Mononuclear cell (primary cell): ENCODE results near the gene CYTH1. TPM values are rescaled to one million over a fixed set of nuclear protein-coding genes. Genes with fewer than 3 reads are reported as not detected.
"Not testable (repeated sequence)": the region's sequence is repeated elsewhere in the genome, so short reads cannot be mapped to it uniquely, and the experiment has no call there.

Source experiments
- H3K27me3 ChIP-seq: 2 replicates; pipeline ENCODE4 v1.6.0; 2011; ENCODE audit warnings: low read length, control low read depth; ENCODE audit not compliant: insufficient read depth
- H3K4me1 ChIP-seq: 2 replicates; pipeline ENCODE4 v1.5.1; 2011; ENCODE audit warnings: mild to moderate bottlenecking, low read length, control low read depth; ENCODE audit not compliant: insufficient read depth
- H3K4me3 ChIP-seq: 2 replicates; pipeline ENCODE4 v1.5.1; 2011; ENCODE audit warnings: mild to moderate bottlenecking, low read length, moderate library complexity
- H3K9me3 ChIP-seq: 2 replicates; pipeline ENCODE4 v1.5.1; 2011; ENCODE audit warnings: low read depth, mild to moderate bottlenecking, control low read depth, low read length
- total RNA-seq: library from RNA; depleted of rRNA; stranded (reverse); fragments of >200 nt; gene quantifications from one replicate; pipeline ENCODE4 v1.2.3, GENCODE V29; 2012

CYTH1 gene
- total RNA-seq, 1 donor = 273 TPM

DNA sequence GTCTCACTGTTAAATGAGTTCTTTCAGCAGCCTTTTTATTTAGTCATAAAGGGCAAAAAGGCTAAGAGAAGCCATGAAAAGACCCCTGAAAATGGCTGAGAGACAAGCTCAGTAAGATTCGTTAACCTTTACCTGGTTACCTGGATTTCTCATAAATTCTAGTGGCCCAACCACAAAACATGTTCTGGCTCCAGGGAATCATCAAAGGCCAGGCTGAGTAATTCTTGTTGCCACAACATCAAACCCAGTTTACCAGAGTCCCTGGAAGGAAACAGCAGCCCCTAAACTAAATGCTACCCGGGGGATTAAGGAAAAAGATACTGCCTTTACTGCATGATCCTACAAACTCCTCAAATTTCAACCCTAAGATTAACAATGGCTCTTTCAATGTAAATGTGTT lies 15.8 kb downstream of the CYTH1 start:
- Histone ChIP-seq H3K9me3 (no peaks in the 10 kb centered on the region), H3K4me3 (no peak overlapping the region), H3K27me3 (no peaks in the 10 kb centered on the region), H3K4me1 (peaks cover 98% of the 10 kb centered on the region)

DNA sequence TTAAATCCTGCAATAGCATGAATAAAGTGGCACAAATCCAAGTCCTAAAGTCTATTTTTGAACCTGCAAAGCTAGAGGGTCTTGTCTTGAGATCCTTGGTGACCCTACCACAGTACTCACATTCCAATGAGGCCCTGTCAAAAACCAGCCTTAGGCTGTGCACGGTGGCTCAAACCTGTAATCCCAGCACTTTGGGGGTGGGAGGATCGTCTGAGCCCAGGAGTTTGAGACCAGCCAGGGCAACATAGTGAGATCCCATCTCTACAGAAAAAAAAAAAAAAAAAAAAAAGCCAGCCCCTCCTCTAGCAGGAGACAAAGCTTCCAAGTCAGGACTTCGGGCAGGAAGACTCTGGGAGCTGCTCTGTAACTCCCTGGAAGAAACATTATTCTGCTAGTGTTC lies 16.3 kb downstream of the CYTH1 start:
- Histone ChIP-seq H3K27me3 (no peaks in the 10 kb centered on the region), H3K9me3 (no peaks in the 10 kb centered on the region), H3K4me3 (no peak overlapping the region), H3K4me1 (peaks cover 98% of the 10 kb centered on the region)

DNA sequence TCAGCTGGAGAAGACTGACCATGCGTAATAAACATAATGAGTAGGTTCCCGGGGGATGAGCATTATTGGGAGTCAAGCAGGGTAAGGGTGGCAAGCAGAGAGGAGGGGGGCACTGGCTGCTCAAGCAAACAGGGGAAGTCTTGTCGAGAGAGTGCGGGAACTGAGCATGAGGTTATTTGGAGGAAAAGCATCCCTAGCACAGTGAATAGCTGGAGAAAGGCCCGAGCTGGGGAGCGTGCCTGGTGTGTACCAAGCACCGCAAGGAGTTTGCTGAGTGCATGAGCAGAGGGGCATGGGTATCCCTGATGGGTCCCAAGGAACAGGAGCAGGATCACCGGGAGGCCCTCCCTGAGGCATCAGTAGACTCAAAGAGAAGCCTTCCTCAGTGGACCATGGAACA lies 17.2 kb downstream of the CYTH1 start:
- H3K4me1 ChIP-seq = peaks cover 95% of the 10 kb centered on the region
- H3K4me3 ChIP-seq = no peak overlapping the region
- H3K9me3 ChIP-seq = no peaks in the 10 kb centered on the region
- H3K27me3 ChIP-seq = no peaks in the 10 kb centered on the region

- H3K4me1 ChIP-seq = peaks cover 95% of the 10 kb centered on the region
- no peaks in the 10 kb centered on the region for H3K27me3 ChIP-seq
- H3K9me3 ChIP-seq = no peaks in the 10 kb centered on the region
- H3K4me3 ChIP-seq = no peak overlapping the region
These were observed 18.5 kb downstream of the CYTH1 start for GRCh38 chr17:78763561-78763960.

DNA sequence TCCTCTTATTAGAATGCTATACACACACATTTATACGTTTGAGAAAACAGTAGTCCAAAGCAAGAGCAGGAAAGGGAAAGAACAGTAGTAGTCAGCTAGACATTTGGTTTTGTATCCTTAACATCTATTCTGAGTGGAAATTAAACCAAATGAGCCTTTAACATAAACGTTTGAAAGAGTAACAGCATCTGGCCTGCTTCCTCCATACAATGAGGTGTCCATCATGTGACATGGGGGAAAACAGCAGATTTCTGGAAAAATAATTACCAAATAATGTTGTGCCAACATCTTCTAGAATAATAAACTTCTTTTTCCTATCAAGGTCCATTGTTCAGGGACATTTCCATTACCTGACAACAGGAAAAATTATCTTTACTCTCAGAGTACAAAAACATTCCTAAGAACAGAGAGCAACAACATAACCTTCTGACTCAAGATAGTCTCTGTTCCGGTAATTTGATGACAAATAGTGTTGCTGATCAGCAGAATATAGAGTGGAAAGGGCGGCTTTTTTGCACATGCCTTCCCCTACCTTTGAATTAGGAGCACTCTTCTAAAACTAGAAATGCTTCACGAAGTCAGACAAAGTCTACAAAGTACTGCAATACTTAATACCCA lies 20.2 kb downstream of the CYTH1 start:
- H3K4me3 ChIP-seq = no peak overlapping the region
- peaks cover 95% of the 10 kb centered on the region for H3K4me1 ChIP-seq

GRCh38 chr17:78759969-78760352 lies 22.1 kb downstream of the CYTH1 start:
- Histone ChIP-seq H3K4me1 (peaks cover 95% of the 10 kb centered on the region), H3K4me3 (no peak overlapping the region), H3K27me3 (no peaks in the 10 kb centered on the region), H3K9me3 (no peaks in the 10 kb centered on the region)

More for the DNA sequence above, 20.2 kb downstream of the CYTH1 start:
- no peaks in the 10 kb centered on the region for H3K27me3 ChIP-seq
- no peaks in the 10 kb centered on the region for H3K9me3 ChIP-seq

GRCh38 chr17:78759203-78759968 lies 22.7 kb downstream of the CYTH1 start:
- no peaks in the 10 kb centered on the region for H3K27me3 ChIP-seq
- no peaks in the 10 kb centered on the region for H3K9me3 ChIP-seq
- H3K4me3 ChIP-seq = peak overlapping the region; percentile 12
- peaks cover 92% of the 10 kb centered on the region for H3K4me1 ChIP-seq

GRCh38 chr17:78753316-78754250 lies 28.5 kb downstream of the CYTH1 start:
- H3K9me3 ChIP-seq = no peaks in the 10 kb centered on the region
- no peaks in the 10 kb centered on the region for H3K27me3 ChIP-seq
- H3K4me1 ChIP-seq = peaks cover 97% of the 10 kb centered on the region
- no peak overlapping the region for H3K4me3 ChIP-seq

DNA sequence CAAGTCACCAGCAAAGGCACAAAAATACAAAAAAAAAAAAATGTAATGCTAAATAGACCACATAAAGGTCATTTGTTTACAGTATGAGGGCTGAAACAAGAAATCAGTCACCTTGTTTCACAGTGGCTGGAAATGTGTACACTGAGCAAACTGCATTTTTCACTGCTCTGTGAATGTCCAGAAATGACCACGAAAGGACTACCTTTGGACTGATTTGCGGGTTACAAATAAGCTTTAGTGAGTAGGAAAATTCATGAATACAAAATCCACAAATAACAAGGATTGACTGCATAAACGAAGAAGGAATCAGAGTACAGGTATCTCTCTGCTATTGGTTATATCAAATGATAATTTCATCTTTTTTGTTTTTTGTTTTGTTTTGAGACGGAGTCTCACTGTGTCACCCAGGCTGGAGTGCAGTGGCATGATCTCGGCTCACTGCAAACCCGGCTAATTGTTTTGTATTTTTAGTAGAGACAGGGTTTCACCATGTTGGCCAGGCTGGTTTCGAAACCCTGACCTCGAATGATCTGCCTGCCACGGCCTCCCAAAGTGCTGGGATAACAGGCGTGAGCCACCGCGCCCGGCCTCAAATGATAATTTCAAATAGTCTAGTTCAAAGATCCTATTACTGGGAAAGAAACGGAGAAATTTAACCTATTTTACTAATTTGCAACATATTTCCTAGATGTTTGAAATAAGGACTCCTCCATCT lies 30.5 kb downstream of the CYTH1 start:
- H3K9me3 ChIP-seq = no peaks in the 10 kb centered on the region
- H3K4me1 ChIP-seq = peaks cover 97% of the 10 kb centered on the region
- H3K27me3 ChIP-seq = no peaks in the 10 kb centered on the region
- H3K4me3 ChIP-seq = no peak overlapping the region

- not testable (repeated sequence) for H3K4me3 ChIP-seq, H3K27me3 ChIP-seq, H3K9me3 ChIP-seq
- peaks cover 97% of the 10 kb centered on the region for H3K4me1 ChIP-seq
These were observed 31.1 kb downstream of the CYTH1 start for GRCh38 chr17:78751000-78751399.

- Histone ChIP-seq H3K9me3 (no peaks in the 10 kb centered on the region), H3K4me1 (peaks cover 97% of the 10 kb centered on the region), H3K4me3 (no peak overlapping the region), H3K27me3 (no peaks in the 10 kb centered on the region)
These were observed 33.2 kb downstream of the CYTH1 start for GRCh38 chr17:78748730-78749317.

DNA sequence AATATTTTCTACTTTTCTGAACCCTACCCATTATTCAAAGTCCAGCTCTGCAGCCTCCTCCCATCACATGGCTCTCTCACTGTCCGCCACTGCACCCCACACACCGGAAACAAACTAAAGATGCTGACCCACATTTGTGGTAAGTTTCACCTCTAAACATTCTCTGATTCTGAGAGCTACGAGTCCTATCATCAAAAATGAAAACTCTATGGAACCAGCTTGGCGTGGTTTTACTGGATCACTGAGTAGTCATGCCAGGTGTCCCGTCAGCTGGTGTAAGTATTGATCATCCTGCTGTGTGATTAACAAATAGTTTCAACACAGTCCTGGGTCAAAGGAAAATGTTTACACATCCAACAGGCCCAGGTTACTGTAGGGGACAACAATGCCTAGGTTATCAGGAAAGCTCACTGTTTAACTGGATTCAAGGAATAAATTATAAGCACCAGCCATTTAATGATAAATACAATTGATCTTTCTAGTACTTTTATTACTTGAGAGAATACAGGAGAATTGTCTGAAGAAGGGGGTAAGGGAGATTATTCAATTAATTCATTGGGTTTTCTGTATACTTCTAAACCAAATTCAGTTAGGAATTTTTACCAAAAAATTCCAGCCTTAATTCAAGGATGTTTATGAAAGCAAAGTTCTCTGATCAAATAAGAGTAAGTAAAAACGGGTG lies 33.9 kb downstream of the CYTH1 start:
- H3K4me1 ChIP-seq = peaks cover 95% of the 10 kb centered on the region
- H3K4me3 ChIP-seq = peak overlapping the region; percentile 18
- no peaks in the 10 kb centered on the region for H3K27me3 ChIP-seq
- H3K9me3 ChIP-seq = no peaks in the 10 kb centered on the region

DNA sequence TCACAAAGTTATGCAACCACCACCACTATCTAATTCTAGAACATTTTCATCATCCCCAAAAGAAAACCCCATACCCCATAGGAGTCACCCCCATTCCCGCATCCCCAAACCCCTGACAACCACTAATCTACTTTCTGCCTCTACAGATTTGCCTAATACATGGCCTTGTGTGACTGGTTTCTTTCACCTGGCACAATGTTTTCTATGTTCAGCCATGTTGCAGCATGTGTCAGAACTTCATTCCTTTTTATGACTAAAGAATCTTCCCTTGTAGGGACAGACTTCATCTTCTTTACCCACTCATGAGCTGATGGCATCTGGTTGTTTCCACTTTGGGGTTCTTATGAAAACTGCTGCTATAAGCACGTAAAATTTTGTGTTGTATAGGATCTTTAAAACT lies 34.6 kb downstream of the CYTH1 start:
- Histone ChIP-seq H3K4me1 (peaks cover 95% of the 10 kb centered on the region), H3K9me3 (no peaks in the 10 kb centered on the region), H3K4me3 (no peak overlapping the region), H3K27me3 (no peaks in the 10 kb centered on the region)

DNA sequence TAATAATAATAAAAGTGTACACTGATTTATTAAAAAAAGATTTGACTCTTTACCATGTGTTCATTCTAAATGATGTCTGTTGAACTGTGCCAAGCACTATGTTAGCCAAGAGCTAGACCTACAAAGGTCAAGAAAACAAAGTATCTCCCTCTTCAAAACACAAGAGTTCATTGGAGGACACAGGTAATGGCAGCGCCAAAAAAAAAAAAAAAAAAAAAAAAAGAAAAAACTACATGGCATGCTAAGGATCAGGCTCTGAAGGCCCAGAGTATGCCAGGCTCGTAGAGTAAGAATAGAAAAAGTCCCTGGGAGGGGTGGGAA lies 35.2 kb downstream of the CYTH1 start:
- H3K4me3 ChIP-seq = no peak overlapping the region

More for the DNA sequence above, 35.2 kb downstream of the CYTH1 start:
- Histone ChIP-seq H3K27me3 (no peaks in the 10 kb centered on the region), H3K4me1 (peaks cover 95% of the 10 kb centered on the region), H3K9me3 (no peaks in the 10 kb centered on the region)
